ENCODE data around the gene SBNO2. TPM values are rescaled to one million over a fixed set of nuclear protein-coding genes. Genes with fewer than 3 reads are reported as not detected.
A peak's percentile ranks its signal among the peaks of the same experiment; 100 is the strongest.

The SBNO2 gene
- total RNA-seq, 1 donor from 2014 or later, result 3.3 TPM

DNA sequence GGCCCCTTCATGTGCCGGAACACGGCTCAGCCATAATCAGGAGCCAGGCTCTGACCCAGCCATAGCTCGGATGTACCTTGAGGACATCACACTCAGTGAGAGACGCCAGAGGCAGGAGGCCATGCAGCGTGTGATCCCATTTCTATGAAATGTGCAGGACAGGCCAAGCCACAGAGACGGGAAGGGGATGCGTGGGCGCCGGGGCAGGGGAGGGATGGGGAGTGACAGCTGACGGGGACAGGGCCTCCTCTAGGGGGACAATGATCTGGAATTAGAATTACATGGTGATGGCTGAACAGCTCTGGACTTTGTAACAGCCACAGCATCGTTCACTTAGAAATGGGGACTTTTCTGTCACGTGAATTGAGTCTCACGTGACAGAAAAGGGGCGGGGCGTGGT is 34.9 kb downstream of the SBNO2 start:
- no peaks in the 10 kb centered on the region for H3K4me1 ChIP-seq
- peaks cover 4% of the 10 kb centered on the region for H3K4me1 Mint-ChIP-seq
- H3K4me2 ChIP-seq, result no peak overlapping the region
- peaks cover 5% of the 10 kb centered on the region for H3K9me3 Mint-ChIP-seq
- H3K4me3 ChIP-seq, result no peak overlapping the region
- no peak overlapping the region for H3K9ac ChIP-seq
- H3F3A ChIP-seq (ENCODE audit: low read depth), result peaks cover 5% of the 10 kb centered on the region
- no peaks in the 10 kb centered on the region for H3K79me2 ChIP-seq (ENCODE audit: low read depth)
- no peak overlapping the region for H2AFZ ChIP-seq (replicated peaks)
- TF ChIP-seq EZH2phosphoT487 (IDR thresholded peaks at IDR 0.05) (no peak), EZH2 (IDR thresholded peaks at IDR 0.05) (no peak)
- TF ChIP-seq, protein P1, sequence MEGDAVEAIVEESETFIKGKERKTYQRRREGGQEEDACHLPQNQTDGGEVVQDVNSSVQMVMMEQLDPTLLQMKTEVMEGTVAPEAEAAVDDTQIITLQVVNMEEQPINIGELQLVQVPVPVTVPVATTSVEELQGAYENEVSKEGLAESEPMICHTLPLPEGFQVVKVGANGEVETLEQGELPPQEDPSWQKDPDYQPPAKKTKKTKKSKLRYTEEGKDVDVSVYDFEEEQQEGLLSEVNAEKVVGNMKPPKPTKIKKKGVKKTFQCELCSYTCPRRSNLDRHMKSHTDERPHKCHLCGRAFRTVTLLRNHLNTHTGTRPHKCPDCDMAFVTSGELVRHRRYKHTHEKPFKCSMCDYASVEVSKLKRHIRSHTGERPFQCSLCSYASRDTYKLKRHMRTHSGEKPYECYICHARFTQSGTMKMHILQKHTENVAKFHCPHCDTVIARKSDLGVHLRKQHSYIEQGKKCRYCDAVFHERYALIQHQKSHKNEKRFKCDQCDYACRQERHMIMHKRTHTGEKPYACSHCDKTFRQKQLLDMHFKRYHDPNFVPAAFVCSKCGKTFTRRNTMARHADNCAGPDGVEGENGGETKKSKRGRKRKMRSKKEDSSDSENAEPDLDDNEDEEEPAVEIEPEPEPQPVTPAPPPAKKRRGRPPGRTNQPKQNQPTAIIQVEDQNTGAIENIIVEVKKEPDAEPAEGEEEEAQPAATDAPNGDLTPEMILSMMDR (IDR thresholded peaks at IDR 0.05), result no peak
- peaks cover 17% of the 10 kb centered on the region for H3K36me3 Mint-ChIP-seq
- H3K27ac Mint-ChIP-seq, result no peak overlapping the region
- H3K36me3 ChIP-seq, result no peaks in the 10 kb centered on the region
- no peak overlapping the region for H3K4me3 Mint-ChIP-seq
- H3K27me3 ChIP-seq, result no peaks in the 10 kb centered on the region
- no peak for DNase-seq (ENCODE audit: low spot score)
- H4K20me1 ChIP-seq (ENCODE audit: low read depth), result no peaks in the 10 kb centered on the region
- no peak overlapping the region for H3K27ac ChIP-seq
- H3K9me3 ChIP-seq (ENCODE audit: low read depth), result no peaks in the 10 kb centered on the region
- H3K27me3 Mint-ChIP-seq (ENCODE audit: insufficient read depth, low read depth), result peaks cover 8% of the 10 kb centered on the region

DNA sequence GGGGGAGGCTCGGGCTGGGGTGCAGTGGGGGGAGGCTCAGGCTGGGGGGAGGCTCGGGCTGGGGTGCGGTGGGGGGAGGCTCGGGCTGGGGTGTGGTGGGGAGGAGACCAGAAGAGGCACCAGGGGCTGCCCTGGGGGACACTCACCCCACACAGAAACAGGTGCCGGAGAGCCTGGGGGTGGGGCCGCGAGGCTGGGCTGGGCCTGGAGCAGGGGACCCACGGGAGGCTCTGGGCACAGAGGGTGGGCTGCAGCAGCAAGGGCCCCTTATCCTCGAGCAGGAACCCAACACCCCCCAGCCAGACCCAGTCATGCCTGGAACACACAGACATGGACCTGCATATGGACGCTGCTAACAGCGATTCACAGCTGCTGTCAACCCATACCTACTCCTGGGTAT is 35.9 kb downstream of the SBNO2 start:
- H3K9me3 Mint-ChIP-seq, result peaks cover 5% of the 10 kb centered on the region
- no peak overlapping the region for H3K27ac Mint-ChIP-seq
- H3K36me3 ChIP-seq, result no peaks in the 10 kb centered on the region
- peaks cover 8% of the 10 kb centered on the region for H3K27me3 Mint-ChIP-seq (ENCODE audit: insufficient read depth, low read depth)
- no peak for DNase-seq (ENCODE audit: low spot score)
- no peak overlapping the region for H3K4me3 Mint-ChIP-seq
- no peaks in the 10 kb centered on the region for H3K4me1 ChIP-seq
- peaks cover 5% of the 10 kb centered on the region for H3F3A ChIP-seq (ENCODE audit: low read depth)
- no peaks in the 10 kb centered on the region for H4K20me1 ChIP-seq (ENCODE audit: low read depth)
- no peak overlapping the region for H3K9ac ChIP-seq
- peaks cover 12% of the 10 kb centered on the region for H3K36me3 Mint-ChIP-seq
- H3K4me1 Mint-ChIP-seq, result peaks cover 4% of the 10 kb centered on the region
- H3K9me3 ChIP-seq (ENCODE audit: low read depth), result no peaks in the 10 kb centered on the region
- no peaks in the 10 kb centered on the region for H3K79me2 ChIP-seq (ENCODE audit: low read depth)
- TF ChIP-seq EZH2phosphoT487 (IDR thresholded peaks at IDR 0.05), result no peak
- TF ChIP-seq, protein P1 (IDR thresholded peaks at IDR 0.05), result no peak
- TF ChIP-seq EZH2 (IDR thresholded peaks at IDR 0.05), result no peak
- H3K4me3 ChIP-seq, result no peak overlapping the region
- no peaks in the 10 kb centered on the region for H3K27me3 ChIP-seq
- H2AFZ ChIP-seq (replicated peaks), result no peak overlapping the region
- H3K4me2 ChIP-seq, result no peak overlapping the region
- no peak overlapping the region for H3K27ac ChIP-seq

DNA sequence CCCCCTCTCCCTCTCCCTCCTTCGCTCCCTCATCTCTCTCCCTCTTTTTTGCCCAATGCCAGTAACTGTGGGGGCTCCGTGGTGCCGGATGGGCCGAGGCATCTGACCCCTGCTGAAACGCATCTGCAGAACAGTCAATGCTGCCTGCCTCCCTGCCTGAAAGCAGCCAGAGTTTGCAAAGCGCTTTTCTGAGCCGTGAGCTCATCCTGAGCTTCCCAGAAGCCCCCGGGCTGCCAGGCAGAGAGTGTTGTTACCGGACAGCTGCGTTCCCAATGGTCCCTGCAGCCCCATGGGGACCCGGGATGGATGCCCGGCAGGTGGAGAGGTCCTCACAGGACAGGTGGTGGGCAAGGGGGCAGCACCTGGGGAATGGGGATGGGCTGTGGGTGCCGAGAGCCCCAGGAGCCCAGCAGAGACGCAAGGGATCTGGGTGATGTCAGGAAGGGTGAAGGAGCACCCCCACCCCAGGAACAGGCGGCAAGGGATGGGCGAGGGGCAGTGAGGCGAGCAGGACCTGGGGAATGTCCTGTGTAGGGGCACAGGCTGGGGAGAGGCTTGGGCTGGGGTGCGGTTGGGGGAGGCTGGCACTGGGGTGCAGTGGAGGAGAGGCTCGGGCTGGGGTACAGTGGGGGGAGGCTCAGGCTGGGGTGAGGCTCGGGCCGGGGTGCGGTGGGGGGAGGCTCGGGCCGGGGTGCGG is 37.3 kb downstream of the SBNO2 start:
- H3F3A ChIP-seq (ENCODE audit: low read depth), result peaks cover 17% of the 10 kb centered on the region
- H3K9me3 Mint-ChIP-seq, result peaks cover under 1% of the 10 kb centered on the region
- TF ChIP-seq, protein P1 (IDR thresholded peaks at IDR 0.05), result no peak
- TF ChIP-seq EZH2phosphoT487 (IDR thresholded peaks at IDR 0.05) (no peak), EZH2 (IDR thresholded peaks at IDR 0.05) (no peak)
- peaks cover 3% of the 10 kb centered on the region for H3K36me3 Mint-ChIP-seq
- no peaks in the 10 kb centered on the region for H3K27me3 ChIP-seq
- H3K27ac ChIP-seq, result peak overlapping the region; percentile 38
- no peak overlapping the region for H3K9ac ChIP-seq
- no peaks in the 10 kb centered on the region for H3K9me3 ChIP-seq (ENCODE audit: low read depth)
- H3K79me2 ChIP-seq (ENCODE audit: low read depth), result no peaks in the 10 kb centered on the region
- no peak overlapping the region for H3K4me3 Mint-ChIP-seq
- no peak for DNase-seq (ENCODE audit: low spot score)
- peaks cover 4% of the 10 kb centered on the region for H3K4me1 Mint-ChIP-seq
- no peak overlapping the region for H3K4me3 ChIP-seq
- H2AFZ ChIP-seq (replicated peaks), result no peak overlapping the region
- no peak overlapping the region for H3K4me2 ChIP-seq
- peaks cover 7% of the 10 kb centered on the region for H4K20me1 ChIP-seq (ENCODE audit: low read depth)
- H3K27ac Mint-ChIP-seq, result peak overlapping the region; percentile 35
- no peaks in the 10 kb centered on the region for H3K36me3 ChIP-seq
- peaks cover 13% of the 10 kb centered on the region for H3K4me1 ChIP-seq
- H3K27me3 Mint-ChIP-seq (ENCODE audit: insufficient read depth, low read depth), result peaks cover 6% of the 10 kb centered on the region

Measured in neural progenitor cell (in vitro differentiated cells).